ENCODE data around the gene CSTPP1. TPM values are rescaled to one million over a fixed set of nuclear protein-coding genes. Genes with fewer than 3 reads are reported as not detected.
A peak's percentile ranks its signal among the peaks of the same experiment; 100 is the strongest.

The CSTPP1 gene
- total RNA-seq, 1 donor from 2014 or later = 36.9 TPM

DNA sequence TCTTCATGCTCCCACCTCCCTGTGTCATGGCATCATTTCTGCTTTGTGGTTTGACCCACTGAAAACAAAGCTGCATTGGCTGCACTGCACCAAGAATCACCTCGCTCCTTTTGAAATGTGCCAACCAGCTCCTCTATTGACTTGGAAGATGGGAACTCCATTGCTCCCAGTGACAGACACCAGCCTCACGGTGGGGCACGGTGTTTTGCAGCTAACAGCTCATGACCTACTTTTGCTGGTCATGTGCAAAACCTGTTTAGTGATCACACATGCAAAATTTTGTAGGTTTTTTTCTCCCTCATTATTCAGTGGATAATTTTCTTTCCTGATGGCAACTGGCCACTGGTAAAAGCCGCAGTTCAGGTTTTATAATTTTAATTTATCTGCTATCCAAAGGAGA lies 203.3 kb downstream of the CSTPP1 start:
- no peaks in the 10 kb centered on the region for H3K27me3 Mint-ChIP-seq (ENCODE audit: unreplicated experiment)
- TF ChIP-seq, protein P1, sequence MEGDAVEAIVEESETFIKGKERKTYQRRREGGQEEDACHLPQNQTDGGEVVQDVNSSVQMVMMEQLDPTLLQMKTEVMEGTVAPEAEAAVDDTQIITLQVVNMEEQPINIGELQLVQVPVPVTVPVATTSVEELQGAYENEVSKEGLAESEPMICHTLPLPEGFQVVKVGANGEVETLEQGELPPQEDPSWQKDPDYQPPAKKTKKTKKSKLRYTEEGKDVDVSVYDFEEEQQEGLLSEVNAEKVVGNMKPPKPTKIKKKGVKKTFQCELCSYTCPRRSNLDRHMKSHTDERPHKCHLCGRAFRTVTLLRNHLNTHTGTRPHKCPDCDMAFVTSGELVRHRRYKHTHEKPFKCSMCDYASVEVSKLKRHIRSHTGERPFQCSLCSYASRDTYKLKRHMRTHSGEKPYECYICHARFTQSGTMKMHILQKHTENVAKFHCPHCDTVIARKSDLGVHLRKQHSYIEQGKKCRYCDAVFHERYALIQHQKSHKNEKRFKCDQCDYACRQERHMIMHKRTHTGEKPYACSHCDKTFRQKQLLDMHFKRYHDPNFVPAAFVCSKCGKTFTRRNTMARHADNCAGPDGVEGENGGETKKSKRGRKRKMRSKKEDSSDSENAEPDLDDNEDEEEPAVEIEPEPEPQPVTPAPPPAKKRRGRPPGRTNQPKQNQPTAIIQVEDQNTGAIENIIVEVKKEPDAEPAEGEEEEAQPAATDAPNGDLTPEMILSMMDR (IDR thresholded peaks at IDR 0.05) = no peak
- peaks cover 12% of the 10 kb centered on the region for H3K4me1 Mint-ChIP-seq (ENCODE audit: unreplicated experiment)
- no peaks in the 10 kb centered on the region for H3K9me3 Mint-ChIP-seq (ENCODE audit: unreplicated experiment)
- DNase-seq (ENCODE audit: extremely low spot score, unreplicated experiment) = no peak
- no peak overlapping the region for H3K27ac Mint-ChIP-seq (ENCODE audit: unreplicated experiment)
- peaks cover 11% of the 10 kb centered on the region for H3K36me3 Mint-ChIP-seq (ENCODE audit: unreplicated experiment)
- H3K4me3 Mint-ChIP-seq (ENCODE audit: unreplicated experiment) = no peak overlapping the region

DNA sequence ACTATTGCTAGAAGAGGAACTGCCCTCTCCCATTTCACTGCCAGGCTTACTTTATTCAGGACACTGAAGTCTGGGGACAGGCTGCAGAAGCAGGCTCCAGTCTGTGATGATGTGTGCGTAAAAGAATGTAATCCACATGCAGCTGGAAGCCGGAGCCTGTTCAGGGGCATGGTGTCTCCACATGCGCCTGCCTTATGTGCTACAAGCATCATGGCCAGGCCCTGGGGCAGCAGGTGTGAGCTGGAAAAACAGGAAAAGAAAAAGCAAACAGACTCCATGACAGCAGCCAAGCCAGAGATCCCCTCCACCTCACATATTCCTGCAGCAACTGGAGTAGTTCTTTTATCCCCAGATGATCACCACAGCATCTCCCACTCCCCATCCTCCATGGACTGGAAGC lies 206.8 kb downstream of the CSTPP1 start:
- Mint-ChIP-seq H3K9me3 (ENCODE audit: unreplicated experiment) (no peaks in the 10 kb centered on the region), H3K27ac (ENCODE audit: unreplicated experiment) (peak overlapping the region; percentile 8), H3K4me3 (ENCODE audit: unreplicated experiment) (no peak overlapping the region), H3K36me3 (ENCODE audit: unreplicated experiment) (peaks cover 6% of the 10 kb centered on the region), H3K4me1 (ENCODE audit: unreplicated experiment) (peaks cover 12% of the 10 kb centered on the region), H3K27me3 (ENCODE audit: unreplicated experiment) (no peaks in the 10 kb centered on the region)
- TF ChIP-seq, protein P1 (IDR thresholded peaks at IDR 0.05) = no peak
- no peak for DNase-seq (ENCODE audit: extremely low spot score, unreplicated experiment)

DNA sequence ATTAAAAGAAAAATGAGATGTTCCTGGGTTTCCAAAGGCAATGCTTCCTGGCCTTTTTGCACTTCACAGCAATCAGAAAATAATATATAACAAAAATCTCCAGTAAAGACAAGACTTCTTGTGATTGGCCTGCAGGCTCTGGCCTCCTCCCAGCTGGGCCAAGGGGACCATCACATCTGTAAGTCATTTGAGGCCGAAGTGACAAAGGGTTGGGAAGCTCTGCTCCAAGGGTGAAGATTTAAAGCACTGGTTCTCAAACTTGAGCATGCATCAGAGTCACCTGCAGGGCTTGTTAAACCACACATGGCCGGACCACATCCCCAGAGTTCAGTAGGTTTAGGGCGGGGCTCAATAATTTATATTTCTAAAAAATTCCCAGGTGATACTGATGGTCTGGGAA lies 208.0 kb downstream of the CSTPP1 start:
- TF ChIP-seq, protein P1 (IDR thresholded peaks at IDR 0.05) = no peak
- Mint-ChIP-seq H3K27me3 (ENCODE audit: unreplicated experiment) (no peaks in the 10 kb centered on the region), H3K36me3 (ENCODE audit: unreplicated experiment) (peaks cover 7% of the 10 kb centered on the region), H3K4me3 (ENCODE audit: unreplicated experiment) (no peak overlapping the region), H3K9me3 (ENCODE audit: unreplicated experiment) (no peaks in the 10 kb centered on the region), H3K27ac (ENCODE audit: unreplicated experiment) (no peak overlapping the region), H3K4me1 (ENCODE audit: unreplicated experiment) (peaks cover 21% of the 10 kb centered on the region)
- no peak for DNase-seq (ENCODE audit: extremely low spot score, unreplicated experiment)

DNA sequence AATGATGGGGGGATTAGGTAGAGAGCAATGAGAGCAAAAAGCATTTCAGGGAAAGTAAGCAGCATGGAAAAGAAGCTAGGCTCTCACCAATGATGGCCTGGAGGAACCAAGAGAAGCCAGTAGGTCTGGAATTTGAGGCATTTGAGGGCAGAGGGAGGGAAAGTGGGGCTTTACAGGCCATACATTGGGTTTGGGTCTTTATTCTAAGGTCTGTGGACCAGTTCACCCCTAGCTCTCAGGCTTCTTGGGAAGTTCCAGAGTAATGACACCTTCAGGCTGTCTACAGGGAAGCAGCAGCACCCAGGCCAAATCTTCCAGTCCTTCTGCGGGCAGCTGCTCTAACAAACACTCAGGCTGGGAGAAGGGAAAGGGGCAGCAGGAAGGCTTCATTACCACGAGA lies 210.7 kb downstream of the CSTPP1 start:
- H3K27ac Mint-ChIP-seq (ENCODE audit: unreplicated experiment) = no peak overlapping the region

DNA sequence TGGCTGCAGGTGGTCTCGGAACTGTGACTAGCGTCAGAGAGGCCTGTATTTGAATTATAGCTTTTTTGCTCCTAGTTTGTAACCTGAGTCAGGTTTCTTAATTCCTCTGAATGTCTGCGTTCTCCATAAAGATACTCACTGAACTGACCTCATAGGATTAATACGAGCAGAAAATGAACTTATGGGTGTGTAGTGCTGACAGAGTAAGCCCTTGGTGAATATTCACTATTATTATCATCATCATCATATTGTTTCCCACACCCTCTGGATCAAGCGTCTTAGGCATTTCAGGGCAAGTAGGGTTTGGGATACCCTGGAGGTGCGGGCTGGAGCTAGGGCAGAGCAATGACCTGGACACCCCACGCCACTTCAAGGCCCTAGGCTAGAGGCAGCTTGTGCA lies 211.1 kb downstream of the CSTPP1 start:
- DNase-seq (ENCODE audit: extremely low spot score, unreplicated experiment) = no peak
- peaks cover 23% of the 10 kb centered on the region for H3K4me1 Mint-ChIP-seq (ENCODE audit: unreplicated experiment)
- TF ChIP-seq, protein P1 (IDR thresholded peaks at IDR 0.05) = no peak
- no peak overlapping the region for H3K27ac Mint-ChIP-seq (ENCODE audit: unreplicated experiment)
- no peak overlapping the region for H3K4me3 Mint-ChIP-seq (ENCODE audit: unreplicated experiment)
- no peaks in the 10 kb centered on the region for H3K27me3 Mint-ChIP-seq (ENCODE audit: unreplicated experiment)
- no peaks in the 10 kb centered on the region for H3K9me3 Mint-ChIP-seq (ENCODE audit: unreplicated experiment)
- peaks cover 8% of the 10 kb centered on the region for H3K36me3 Mint-ChIP-seq (ENCODE audit: unreplicated experiment)

More for the DNA sequence above, 210.7 kb downstream of the CSTPP1 start:
- Mint-ChIP-seq H3K36me3 (ENCODE audit: unreplicated experiment) (peaks cover 7% of the 10 kb centered on the region), H3K9me3 (ENCODE audit: unreplicated experiment) (no peaks in the 10 kb centered on the region), H3K4me3 (ENCODE audit: unreplicated experiment) (no peak overlapping the region), H3K4me1 (ENCODE audit: unreplicated experiment) (peaks cover 21% of the 10 kb centered on the region), H3K27me3 (ENCODE audit: unreplicated experiment) (no peaks in the 10 kb centered on the region)
- no peak for DNase-seq (ENCODE audit: extremely low spot score, unreplicated experiment)
- TF ChIP-seq, protein P1 (IDR thresholded peaks at IDR 0.05) = no peak
